ENCODE data around the gene PTP4A2. TPM values are rescaled to one million over a fixed set of nuclear protein-coding genes. Genes with fewer than 3 reads are reported as not detected.

Gene PTP4A2
- total and polyA plus RNA-seq, 2 of the 8 experiments (the other 6 are each of a cell fraction or from before 2014, with no cell fraction given), result 87.4 to 214 TPM

- TF ChIP-seq CHD7 (IDR thresholded peaks at IDR 0.05; ENCODE audit: insufficient replicate concordance, low read length), result no peak
These were observed 76.1 kb downstream of the PTP4A2 start (continued) for GRCh38 chr1:31862071-31862470.
